ENCODE results near the gene CRLF1. TPM values are rescaled to one million over a fixed set of nuclear protein-coding genes. Genes with fewer than 3 reads are reported as not detected.

Gene CRLF1
- total RNA-seq, 1 experiment from 2014 or later: 4.3 TPM

DNA sequence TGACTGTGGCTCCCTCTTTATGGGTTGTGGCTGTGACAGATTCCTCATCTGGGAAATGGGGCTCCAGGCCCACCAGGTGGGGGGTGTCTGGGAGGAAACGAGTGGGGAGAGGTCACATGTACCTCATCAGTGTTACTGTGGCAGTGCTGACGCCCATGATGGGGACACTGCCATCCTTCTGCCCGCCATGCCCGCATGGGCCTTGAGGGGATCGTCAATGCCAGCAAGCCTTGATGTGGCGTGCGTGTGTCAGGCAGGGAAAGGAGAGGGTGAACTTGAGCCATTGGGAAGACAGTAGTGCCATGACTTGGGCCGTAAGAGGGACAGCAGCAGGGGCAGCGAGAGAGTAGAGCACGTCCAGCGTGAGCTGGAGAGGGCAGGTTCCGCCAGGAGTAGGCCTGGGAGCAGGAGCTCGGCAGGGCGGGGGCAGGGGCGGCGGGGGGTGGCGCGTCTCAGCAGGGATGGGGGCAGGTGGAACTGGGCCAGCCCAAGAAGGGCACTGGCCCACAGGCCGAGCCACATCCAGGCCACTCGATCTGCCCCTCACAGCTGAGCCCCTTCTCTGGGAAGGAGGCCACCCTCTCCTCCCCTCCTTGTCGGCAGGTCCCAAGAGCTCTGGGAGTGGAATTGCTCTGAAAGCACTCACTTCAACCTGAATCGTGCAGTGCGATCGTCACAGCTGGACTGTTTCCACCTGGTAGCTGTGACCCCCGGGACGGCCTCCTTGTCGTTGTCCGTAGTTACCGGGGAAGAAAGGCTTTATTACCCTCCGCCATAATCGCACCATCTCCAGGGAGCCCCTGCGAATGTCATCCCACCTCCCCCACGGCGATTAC, 40.2 kb upstream of the CRLF1 start:
- H3K36me3 Mint-ChIP-seq (ENCODE audit: insufficient read depth, unreplicated experiment): peaks cover 5% of the 10 kb centered on the region
- intact Hi-C loops (cut with micrococcal nuclease): no loop called here

DNA sequence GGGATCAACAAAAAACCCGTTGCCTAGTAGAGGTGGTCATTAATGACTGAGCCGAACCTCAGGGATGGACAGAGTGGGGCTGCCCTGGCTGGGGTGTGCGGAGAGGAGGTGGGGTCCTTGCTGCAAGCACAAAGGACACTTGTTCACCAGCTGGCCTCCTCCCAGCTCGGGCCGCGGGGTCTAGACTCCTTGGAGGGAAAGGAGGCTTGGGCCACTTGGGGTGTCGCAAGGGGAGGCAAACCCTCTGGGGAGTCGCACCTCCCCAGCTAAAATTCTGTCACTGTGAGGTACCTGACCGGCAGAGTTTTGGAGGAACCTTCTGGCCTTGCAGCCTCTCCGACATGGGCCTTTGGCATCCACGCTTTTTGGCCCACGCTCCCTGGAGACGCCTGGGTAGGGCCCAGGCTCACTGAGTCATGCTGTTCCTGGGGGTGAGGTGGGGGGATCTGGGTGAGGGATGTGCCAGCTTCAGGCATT, 38.5 kb upstream of the CRLF1 start:
- BruUV-seq (replicated peaks): no TSS peak
- CTCF ChIA-PET: interaction anchor here (0.7 to 1.1 kb wide), 2 partner anchors 171 to 216 kb away, joined by 4 read pairs; no protein-coding TSS in a partner anchor
- TF ChIP-seq, protein P1, sequence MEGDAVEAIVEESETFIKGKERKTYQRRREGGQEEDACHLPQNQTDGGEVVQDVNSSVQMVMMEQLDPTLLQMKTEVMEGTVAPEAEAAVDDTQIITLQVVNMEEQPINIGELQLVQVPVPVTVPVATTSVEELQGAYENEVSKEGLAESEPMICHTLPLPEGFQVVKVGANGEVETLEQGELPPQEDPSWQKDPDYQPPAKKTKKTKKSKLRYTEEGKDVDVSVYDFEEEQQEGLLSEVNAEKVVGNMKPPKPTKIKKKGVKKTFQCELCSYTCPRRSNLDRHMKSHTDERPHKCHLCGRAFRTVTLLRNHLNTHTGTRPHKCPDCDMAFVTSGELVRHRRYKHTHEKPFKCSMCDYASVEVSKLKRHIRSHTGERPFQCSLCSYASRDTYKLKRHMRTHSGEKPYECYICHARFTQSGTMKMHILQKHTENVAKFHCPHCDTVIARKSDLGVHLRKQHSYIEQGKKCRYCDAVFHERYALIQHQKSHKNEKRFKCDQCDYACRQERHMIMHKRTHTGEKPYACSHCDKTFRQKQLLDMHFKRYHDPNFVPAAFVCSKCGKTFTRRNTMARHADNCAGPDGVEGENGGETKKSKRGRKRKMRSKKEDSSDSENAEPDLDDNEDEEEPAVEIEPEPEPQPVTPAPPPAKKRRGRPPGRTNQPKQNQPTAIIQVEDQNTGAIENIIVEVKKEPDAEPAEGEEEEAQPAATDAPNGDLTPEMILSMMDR (IDR thresholded peaks at IDR 0.05; ENCODE audit: unreplicated experiment): no peak
- DNase-seq (ENCODE audit: unreplicated experiment): no peak
- POLR2A ChIA-PET: no interaction called here
- Mint-ChIP-seq H3K4me1 (ENCODE audit: insufficient read depth, unreplicated experiment) (no peaks in the 10 kb centered on the region), H3K9me3 (ENCODE audit: unreplicated experiment) (no peaks in the 10 kb centered on the region), H3K27me3 (ENCODE audit: insufficient read depth, unreplicated experiment) (no peaks in the 10 kb centered on the region), H3K36me3 (ENCODE audit: insufficient read depth, unreplicated experiment) (peaks cover 5% of the 10 kb centered on the region), H3K27ac (ENCODE audit: low read depth, unreplicated experiment) (no peak overlapping the region), H3K4me3 (ENCODE audit: unreplicated experiment) (no peak overlapping the region)
- intact Hi-C loops (cut with micrococcal nuclease): no loop called here

More for the DNA sequence above, 40.2 kb upstream of the CRLF1 start:
- CTCF ChIA-PET: interaction anchor here (0.6 to 1.1 kb wide), 2 partner anchors 20 to 197 kb away, joined by 3 read pairs; no protein-coding TSS in a partner anchor
- H3K4me1 Mint-ChIP-seq (ENCODE audit: insufficient read depth, unreplicated experiment): peaks cover 1% of the 10 kb centered on the region
- no peak overlapping the region for H3K4me3 Mint-ChIP-seq (ENCODE audit: unreplicated experiment)
- no TSS peak for BruUV-seq (replicated peaks)
- H3K9me3 Mint-ChIP-seq (ENCODE audit: unreplicated experiment): no peaks in the 10 kb centered on the region
- H3K27ac Mint-ChIP-seq (ENCODE audit: low read depth, unreplicated experiment): no peak overlapping the region
- POLR2A ChIA-PET: no interaction called here
- DNase-seq (ENCODE audit: unreplicated experiment): no peak
- TF ChIP-seq, protein P1 (IDR thresholded peaks at IDR 0.05; ENCODE audit: unreplicated experiment): no peak
- H3K27me3 Mint-ChIP-seq (ENCODE audit: insufficient read depth, unreplicated experiment): no peaks in the 10 kb centered on the region

DNA sequence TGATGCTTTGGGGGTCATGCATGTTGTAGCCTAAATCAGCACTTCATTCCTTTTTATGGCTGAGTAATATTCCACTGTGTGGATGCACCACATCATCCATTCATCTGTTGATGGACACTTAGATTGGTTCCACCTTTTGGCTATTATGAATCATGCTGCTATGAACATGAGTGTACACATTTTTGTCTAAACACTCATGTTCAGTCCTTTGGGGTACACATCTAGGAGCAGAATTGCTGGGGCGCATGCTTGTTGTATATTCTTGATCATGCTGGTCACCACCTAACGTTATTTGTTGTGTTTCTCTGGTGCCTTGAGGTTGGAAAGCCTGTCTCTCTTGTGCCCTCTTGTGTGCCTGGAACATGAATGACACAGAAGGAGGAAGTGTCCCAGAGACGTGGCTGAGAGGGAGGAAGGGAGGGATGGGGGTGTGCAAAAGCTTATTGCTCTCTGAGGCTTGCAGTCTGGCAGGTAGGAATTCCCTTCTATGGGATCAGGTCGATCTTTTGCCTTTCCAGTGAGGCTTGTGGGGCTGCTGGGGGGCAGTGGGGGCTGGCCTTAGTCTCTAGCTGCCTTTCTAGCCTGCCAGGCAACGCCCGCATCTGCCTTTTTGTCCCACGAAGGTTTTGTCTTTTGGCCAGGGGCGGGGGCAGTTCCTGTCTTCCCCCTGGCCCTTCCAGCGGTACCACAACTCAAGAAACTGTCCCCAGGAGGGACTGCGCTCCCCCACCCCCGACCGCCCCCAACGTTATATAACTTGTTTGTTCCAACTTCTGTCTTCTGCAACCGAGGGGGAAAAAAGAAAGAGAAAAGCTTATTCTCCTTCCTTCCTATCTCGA, 37.8 kb upstream of the CRLF1 start:
- no peaks in the 10 kb centered on the region for H3K27me3 Mint-ChIP-seq (ENCODE audit: insufficient read depth, unreplicated experiment)
- H3K9me3 Mint-ChIP-seq (ENCODE audit: unreplicated experiment): no peaks in the 10 kb centered on the region
- H3K27ac Mint-ChIP-seq (ENCODE audit: low read depth, unreplicated experiment): no peak overlapping the region
- H3K36me3 Mint-ChIP-seq (ENCODE audit: insufficient read depth, unreplicated experiment): peaks cover 5% of the 10 kb centered on the region
- ChIA-PET CTCF (interaction anchor here (0.7 to 1.1 kb wide), 2 partner anchors 172 to 216 kb away, joined by 4 read pairs; no protein-coding TSS in a partner anchor), POLR2A (no interaction called here)
- DNase-seq (ENCODE audit: unreplicated experiment): no peak
- H3K4me1 Mint-ChIP-seq (ENCODE audit: insufficient read depth, unreplicated experiment): no peaks in the 10 kb centered on the region
- no TSS peak for BruUV-seq (replicated peaks)
- H3K4me3 Mint-ChIP-seq (ENCODE audit: unreplicated experiment): no peak overlapping the region
- TF ChIP-seq, protein P1 (IDR thresholded peaks at IDR 0.05; ENCODE audit: unreplicated experiment): no peak
- intact Hi-C loops (cut with micrococcal nuclease): no loop called here

Measured in MCF 10A (cell line).